RCC 7860 (cell line): ENCODE results near the gene MYLK2.

Experiments
- DNase-seq: peaks from one replicate; pipeline ENCODE4 v3.0.0-alpha.2; 2015; ENCODE audit warnings: low spot score
- FAIRE-seq: peaks from 2 replicates; lab custom pipeline; 2012; peaks lifted over from hg19 to GRCh38; lab: Jason Lieb, UNC

MYLK2 gene

DNA sequence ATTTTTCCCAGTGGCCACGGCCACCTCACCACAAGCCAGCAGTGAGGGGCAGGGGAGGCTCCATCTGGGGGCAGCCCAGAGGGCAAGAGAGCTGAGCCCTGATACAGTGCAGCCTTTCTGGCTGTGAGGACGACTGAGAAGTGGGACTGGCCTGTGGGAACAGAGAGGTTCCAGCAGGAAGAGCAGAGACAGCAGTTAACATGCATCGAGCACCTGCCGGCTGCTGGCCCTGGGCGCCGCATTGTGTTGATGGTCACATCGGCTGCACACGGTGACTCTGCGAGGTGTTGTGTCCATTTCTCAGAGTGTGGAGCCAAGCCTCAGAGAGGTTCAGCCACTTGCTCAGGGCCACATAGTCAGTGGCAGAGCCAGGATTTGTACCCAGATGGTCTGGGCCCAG lies 16.4 kb downstream of the MYLK2 start:
- FAIRE-seq (no peak), DNase-seq (no peak)

DNA sequence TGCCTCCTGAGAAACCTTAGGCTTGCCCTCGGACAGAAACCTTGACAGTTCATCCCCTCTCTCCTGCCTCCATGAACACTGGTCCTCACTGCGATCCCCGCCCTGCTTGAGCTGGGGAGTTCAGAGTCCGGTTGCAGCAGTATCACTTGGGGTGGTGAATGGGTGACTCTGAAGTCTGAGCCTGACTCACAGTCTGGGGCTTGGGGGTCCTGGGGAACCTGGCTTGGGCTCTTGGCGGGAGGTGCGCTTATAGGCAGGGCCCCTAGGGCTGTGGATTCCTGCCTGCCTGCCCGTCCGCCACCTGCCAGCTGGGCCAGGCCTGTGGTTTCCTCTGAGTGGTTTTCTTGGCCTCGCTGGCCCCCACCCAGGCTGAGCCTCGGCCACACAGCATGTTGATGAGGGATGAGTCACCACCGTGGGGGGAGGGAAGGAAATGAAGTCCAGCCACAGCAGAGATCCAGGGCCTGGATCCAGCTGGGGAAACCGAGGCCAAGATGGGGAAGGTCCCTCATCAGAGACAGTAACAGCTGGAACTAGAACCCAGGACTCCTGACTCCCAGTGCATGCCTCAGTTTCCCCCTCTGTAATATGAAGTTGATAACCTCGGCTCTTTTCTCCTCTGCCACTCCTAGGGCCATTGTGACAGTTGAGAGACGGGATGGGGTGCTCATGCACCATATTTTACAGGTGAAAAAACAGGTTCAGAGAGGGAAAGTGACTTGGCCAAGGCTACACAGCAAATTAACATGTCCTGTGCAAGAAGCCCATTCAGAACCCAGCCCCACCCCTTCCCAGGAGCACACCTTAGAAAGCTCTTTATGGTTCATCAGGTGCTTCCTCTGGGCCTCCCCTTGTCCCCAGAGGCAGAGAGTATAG lies 17.1 kb downstream of the MYLK2 start:
- peak; percentile 88 for DNase-seq

DNA sequence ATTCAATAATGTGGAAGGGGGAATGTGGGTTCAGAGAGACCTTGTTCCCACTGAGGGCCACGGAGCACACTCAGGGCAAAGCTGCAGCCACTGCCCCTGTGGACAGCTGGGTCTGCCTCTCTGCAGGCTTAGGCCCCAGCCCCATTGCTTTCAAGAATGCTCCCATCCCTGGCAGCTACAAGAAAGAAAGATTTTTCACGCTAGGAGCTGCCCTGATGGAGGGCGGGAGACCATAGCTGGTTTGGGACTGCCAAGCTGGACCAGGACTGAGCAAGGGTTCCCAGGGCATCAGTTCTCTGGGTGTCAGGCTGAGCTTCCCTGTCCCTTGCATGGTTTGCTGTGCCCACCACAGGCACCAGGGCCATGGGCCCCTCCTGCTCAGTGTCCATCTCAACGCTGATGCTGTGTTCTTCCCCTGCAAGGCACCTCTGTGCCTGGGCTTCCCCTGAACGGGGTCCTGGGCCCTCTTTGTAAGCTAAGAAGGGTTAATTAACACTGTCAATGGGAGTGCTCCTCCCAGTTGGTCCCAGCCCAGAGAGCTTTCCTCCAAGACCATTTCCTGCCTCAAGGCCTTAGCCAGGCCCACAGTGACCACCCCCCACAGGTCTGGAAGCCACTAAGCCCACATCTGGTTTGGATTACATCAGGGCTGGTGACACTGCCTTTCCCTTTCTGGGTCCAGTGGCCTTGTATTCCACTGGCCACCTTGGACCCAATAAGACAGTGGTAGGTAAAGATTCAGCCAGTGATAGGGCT lies 17.9 kb downstream of the MYLK2 start:
- DNase-seq (peak; percentile 11), FAIRE-seq (no peak)

More for the DNA sequence above, 17.1 kb downstream of the MYLK2 start:
- peak; percentile 89 for FAIRE-seq

GRCh38 chr20:31837896-31838397 lies 18.8 kb downstream of the MYLK2 start:
- DNase-seq (peak; percentile 17), FAIRE-seq (no peak)

DNA sequence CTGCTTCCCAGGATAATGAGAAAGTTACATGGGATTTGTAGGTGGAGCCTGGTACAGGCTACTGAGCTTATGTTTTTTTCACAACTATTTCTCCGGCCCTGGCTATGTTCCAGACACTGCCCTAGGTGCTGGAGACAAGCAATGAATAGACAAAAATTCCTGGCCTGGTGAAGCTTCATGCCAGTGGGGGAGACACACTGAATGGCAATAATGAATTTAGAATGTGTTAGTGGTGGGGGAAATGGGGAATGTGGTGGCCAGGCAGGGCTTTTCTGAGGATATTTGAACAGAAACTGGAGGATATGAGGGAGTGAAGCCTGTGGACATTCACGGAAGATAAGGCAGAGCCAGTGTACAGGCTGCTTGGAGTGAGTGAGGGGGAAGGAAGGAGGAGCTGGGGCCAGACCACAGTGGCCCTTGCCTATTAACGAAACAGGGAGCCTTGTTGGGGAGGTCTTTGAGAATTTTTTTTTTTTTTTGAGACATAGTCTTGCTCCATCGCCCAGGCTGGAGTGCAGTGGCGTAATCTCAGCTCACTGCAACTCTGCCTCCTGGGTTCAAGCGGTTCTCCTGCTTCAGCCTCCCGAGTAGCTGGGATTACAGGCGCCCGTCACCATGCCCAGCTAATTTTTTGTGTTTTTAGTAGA lies 19.6 kb downstream of the MYLK2 start:
- DNase-seq (peak; percentile 13), FAIRE-seq (no peak)

DNA sequence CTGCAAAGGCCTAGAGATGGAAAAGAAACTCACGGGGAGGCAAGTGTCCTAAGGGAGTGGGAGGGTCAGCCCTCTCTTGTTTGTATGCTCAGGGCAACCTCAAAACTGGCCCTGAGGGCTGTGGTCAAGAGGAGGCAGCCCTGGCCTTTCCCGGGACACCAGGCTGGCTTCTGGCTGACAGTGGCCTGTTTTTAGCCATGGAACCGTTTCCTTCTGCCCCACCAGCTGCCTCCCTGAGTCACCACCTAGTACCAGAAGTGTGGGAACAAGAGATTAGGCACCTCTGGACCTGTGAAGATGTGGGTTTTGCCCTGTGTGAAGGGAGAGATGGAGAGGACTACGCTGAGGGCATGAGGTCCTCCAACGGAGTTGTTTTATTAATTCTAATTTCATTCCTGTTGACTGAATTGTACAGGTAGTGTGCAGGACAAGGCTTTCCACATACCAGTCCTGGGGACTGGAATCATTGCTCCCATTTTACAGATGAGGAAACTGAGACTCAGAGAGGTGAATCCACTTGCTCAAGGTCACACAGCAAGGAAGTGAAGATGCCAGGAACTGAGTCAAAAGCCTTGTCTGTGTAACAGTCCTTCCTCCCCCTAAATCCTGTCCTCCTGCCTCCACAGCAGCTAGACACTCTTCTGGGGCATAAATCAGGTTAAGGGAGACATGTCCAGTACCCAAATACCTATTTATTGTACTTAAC lies 20.8 kb downstream of the MYLK2 start:
- DNase-seq (peak; percentile 14), FAIRE-seq (no peak)

- no peak for DNase-seq
- FAIRE-seq, result no peak
These were observed 22.0 kb downstream of the MYLK2 start for GRCh38 chr20:31840906-31841816.

GRCh38 chr20:31841928-31842327 lies 22.8 kb downstream of the MYLK2 start:
- FAIRE-seq (peak; percentile 75), DNase-seq (peak; percentile 87)

DNA sequence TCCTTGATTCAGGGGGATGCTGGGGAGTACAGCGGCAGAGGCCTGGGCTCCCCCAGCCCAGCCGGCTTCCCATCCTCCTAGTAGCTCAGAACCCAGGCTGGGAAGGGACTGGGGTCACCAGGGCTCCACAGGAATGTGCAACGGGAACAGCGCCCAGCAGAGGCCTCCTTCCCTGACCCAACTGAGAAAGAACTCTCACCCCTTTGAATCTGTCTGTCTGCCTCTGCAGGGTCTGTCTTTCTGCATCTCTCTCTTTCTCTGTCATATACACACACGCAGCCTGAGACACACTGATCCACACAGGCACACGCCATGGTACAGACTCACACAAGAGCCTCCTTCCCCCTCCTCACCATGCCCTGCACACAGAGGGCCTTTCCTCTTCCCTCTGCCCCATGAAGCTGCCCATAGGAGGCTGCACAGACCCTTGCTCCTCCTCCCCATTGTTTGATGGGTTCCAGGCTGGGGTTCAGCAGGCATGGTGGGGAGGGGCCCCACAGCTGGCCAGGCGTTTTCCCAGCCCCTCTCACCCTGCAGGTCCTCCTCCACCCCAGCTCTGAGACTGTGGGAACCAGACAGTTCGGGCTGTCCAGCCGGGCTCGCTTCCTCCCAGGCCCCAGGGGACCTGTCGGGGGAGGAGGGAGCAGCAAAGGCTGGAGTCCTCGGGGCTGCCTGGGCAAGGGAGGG lies 23.5 kb downstream of the MYLK2 start:
- no peak for FAIRE-seq
- no peak for DNase-seq

DNA sequence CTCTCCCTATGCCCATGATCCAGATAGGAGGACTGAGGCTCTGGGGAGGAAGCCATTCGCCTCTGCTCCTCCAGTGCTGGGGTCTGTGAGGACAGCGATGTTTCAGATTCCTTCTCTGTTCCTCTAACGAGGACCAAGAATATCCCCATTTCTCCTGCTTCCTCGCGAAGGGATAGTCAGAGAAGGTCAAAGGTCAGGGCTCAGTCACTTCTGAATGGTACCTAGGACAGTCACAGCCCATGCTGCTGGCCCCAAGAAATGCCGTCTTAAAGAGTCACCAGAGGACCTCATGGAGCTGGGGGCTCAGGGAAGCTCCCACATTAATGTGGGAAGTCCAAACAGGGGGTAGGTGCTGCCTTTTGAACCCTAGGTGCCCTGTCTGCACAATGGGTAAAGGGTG lies 24.1 kb downstream of the MYLK2 start:
- FAIRE-seq, result no peak
- no peak for DNase-seq

GRCh38 chr20:31843881-31844280 lies 24.7 kb downstream of the MYLK2 start:
- FAIRE-seq, result no peak
- no peak for DNase-seq

GRCh38 chr20:31844737-31845299 lies 25.7 kb downstream of the MYLK2 start:
- no peak for FAIRE-seq
- no peak for DNase-seq

GRCh38 chr20:31845300-31845863 lies 26.2 kb downstream of the MYLK2 start, which contains the start of gene FOXS1:
Gene FOXS1 (minus strand): TSS chr20:31845604. CDS start chr20:31845542, 62 bp downstream.
- FAIRE-seq (no peak), DNase-seq (no peak)

GRCh38 chr20:31846793-31847138 lies 27.6 kb downstream of the MYLK2 start:
- no peak for FAIRE-seq
- DNase-seq, result no peak

- no peak for FAIRE-seq
- DNase-seq, result no peak
These were observed 29.2 kb downstream of the MYLK2 start for GRCh38 chr20:31848088-31848999.

- no peak for DNase-seq
These were observed 30.3 kb downstream of the MYLK2 start for GRCh38 chr20:31849306-31849930.

More at GRCh38 chr20:31849306-31849930, 30.3 kb downstream of the MYLK2 start:
- no peak for FAIRE-seq
